H9 (cell line): ENCODE data around the gene ROBO1. TPM values are rescaled to one million over a fixed set of nuclear protein-coding genes. Genes with fewer than 3 reads are reported as not detected.

Experiments used
- DNase-seq: peaks from one replicate; pipeline ENCODE4 v3.0.0-alpha.2; 2017
- H2AFZ ChIP-seq: one replicate; pipeline ENCODE4 v1.6.1; 2013; ENCODE audit warnings: mild to moderate bottlenecking, low read length, control low read depth, moderate library complexity
- H2AK5ac ChIP-seq: 2 replicates; pipeline ENCODE4 v1.6.1; 2013; ENCODE audit warnings: low read length, control low read depth, mixed read lengths; ENCODE audit not compliant: insufficient read length
- H2BK120ac ChIP-seq: one replicate; pipeline ENCODE4 v1.6.1; 2013; ENCODE audit warnings: low read depth, mild to moderate bottlenecking, low read length, control low read depth, inconsistent platforms; ENCODE audit not compliant: poor library complexity, severe bottlenecking
- H2BK12ac ChIP-seq: 2 replicates; pipeline ENCODE4 v1.6.1; 2013; ENCODE audit warnings: low read length, control low read depth, mixed read lengths, low read depth; ENCODE audit not compliant: insufficient read length
- H2BK15ac ChIP-seq: 2 replicates; pipeline ENCODE4 v1.6.1; 2013; ENCODE audit warnings: low read depth, low read length, control low read depth
- H2BK20ac ChIP-seq: one replicate; pipeline ENCODE4 v1.6.1; 2013; ENCODE audit warnings: low read depth, mild to moderate bottlenecking, low read length, control low read depth, inconsistent platforms; ENCODE audit not compliant: poor library complexity, severe bottlenecking
- H2BK5ac ChIP-seq: 2 replicates; pipeline ENCODE4 v1.6.1; 2013; ENCODE audit warnings: low read length, control low read depth, mixed read lengths; ENCODE audit not compliant: insufficient read length
- H3K14ac ChIP-seq: 2 replicates; pipeline ENCODE4 v1.6.1; 2013; ENCODE audit warnings: low read length, control low read depth; ENCODE audit not compliant: insufficient read depth
- H3K18ac ChIP-seq: 2 replicates; pipeline ENCODE4 v1.6.1; 2013; ENCODE audit warnings: low read depth, mild to moderate bottlenecking, mixed read lengths, low read length, control low read depth; ENCODE audit not compliant: insufficient read length
- H3K23ac ChIP-seq: 2 replicates; pipeline ENCODE4 v1.6.1; 2013; ENCODE audit warnings: low read length, control low read depth, mixed read lengths, low read depth; ENCODE audit not compliant: insufficient read length
- H3K23me2 ChIP-seq: 2 replicates; pipeline ENCODE4 v1.6.1; 2013; ENCODE audit warnings: low read depth, mild to moderate bottlenecking, mixed read lengths, low read length, control low read depth; ENCODE audit not compliant: insufficient read length, poor library complexity, severe bottlenecking
- H3K27ac ChIP-seq: 2 replicates; pipeline ENCODE4 v1.5.1; 2013; ENCODE audit warnings: low read length, control low read depth, mixed read lengths, low read depth; ENCODE audit not compliant: insufficient read length
- H3K27me3 ChIP-seq: 2 replicates; pipeline ENCODE4 v1.6.1; 2013; ENCODE audit warnings: low read length, control low read depth, inconsistent platforms; ENCODE audit not compliant: insufficient read depth
- H3K4ac ChIP-seq: 2 replicates; pipeline ENCODE4 v1.6.1; 2013; ENCODE audit warnings: low read depth, mild to moderate bottlenecking, control low read depth, inconsistent platforms, low read length, moderate library complexity
- H3K4me1 ChIP-seq: 2 replicates; pipeline ENCODE4 v1.6.1; 2013; ENCODE audit warnings: low read length, control low read depth, inconsistent platforms; ENCODE audit not compliant: insufficient read depth
- H3K4me2 ChIP-seq: 2 replicates; pipeline ENCODE4 v1.6.1; 2013; ENCODE audit warnings: low read length, control low read depth, mixed read lengths; ENCODE audit not compliant: insufficient read length, insufficient read depth
- H3K56ac ChIP-seq: 2 replicates; pipeline ENCODE4 v1.6.1; 2013; ENCODE audit warnings: low read depth, mild to moderate bottlenecking, mixed read lengths, low read length, control low read depth; ENCODE audit not compliant: insufficient read length
- H3K79me1 ChIP-seq: 2 replicates; pipeline ENCODE4 v1.6.1; 2013; ENCODE audit warnings: low read depth, mild to moderate bottlenecking, moderate library complexity, low read length, control low read depth, inconsistent platforms; ENCODE audit not compliant: insufficient read depth, poor library complexity, severe bottlenecking
- H3K79me2 ChIP-seq: 2 replicates; pipeline ENCODE4 v1.6.1; 2013; ENCODE audit warnings: low read length, control low read depth, inconsistent platforms; ENCODE audit not compliant: insufficient read depth
- H3K9ac ChIP-seq: 2 replicates; pipeline ENCODE4 v1.6.1; 2013; ENCODE audit warnings: low read length, control low read depth, mixed read lengths; ENCODE audit not compliant: insufficient read length; ENCODE audit errors: extremely low read depth
- H3K9me3 ChIP-seq: one replicate; pipeline ENCODE4 v1.6.1; 2013; ENCODE audit warnings: low read depth, low read length, inconsistent platforms; ENCODE audit not compliant: control insufficient read depth
- H3T11ph ChIP-seq: one replicate; pipeline ENCODE4 v1.6.1; 2013; ENCODE audit warnings: mild to moderate bottlenecking, low read length, control low read depth, inconsistent platforms
- H4K20me1 ChIP-seq: one replicate; pipeline ENCODE4 v1.6.1; 2013; ENCODE audit not compliant: control insufficient read depth, insufficient read length, insufficient read depth
- H4K5ac ChIP-seq: 2 replicates; pipeline ENCODE4 v1.6.1; 2013; ENCODE audit warnings: low read depth, mild to moderate bottlenecking, mixed read lengths, low read length, control low read depth; ENCODE audit not compliant: insufficient read length
- H4K8ac ChIP-seq: replicated peaks from 2 replicates; pipeline ENCODE4 v1.6.1; 2013; ENCODE audit warnings: low read length, control low read depth, mixed read lengths, low read depth; ENCODE audit not compliant: insufficient read length
- H4K91ac ChIP-seq: 2 replicates; pipeline ENCODE4 v1.6.1; 2013; ENCODE audit warnings: low read depth, mild to moderate bottlenecking, moderate library complexity, mixed read lengths, low read length, control low read depth; ENCODE audit not compliant: insufficient read length
- H3K27ac Mint-ChIP-seq, 3 experiments: 2 replicates in 2 of 3; 3 replicates in 1 of 3; pipeline ENCODE4 v1.8.0; 2020 to 2021; ENCODE audit warnings: mixed read lengths in 3 of 3, mild to moderate bottlenecking in 1 of 3, moderate library complexity in 1 of 3
- H3K27me3 Mint-ChIP-seq: 2 replicates; pipeline ENCODE4 v1.8.0; 2021; ENCODE audit warnings: low read depth, mild to moderate bottlenecking, moderate library complexity, mixed read lengths
- H3K36me3 Mint-ChIP-seq, 3 experiments: 2 replicates in 2 of 3; 3 replicates in 1 of 3; pipeline ENCODE4 v1.8.0; 2020 to 2021; ENCODE audit warnings: low read depth in 3 of 3, mixed read lengths in 3 of 3; ENCODE audit not compliant: insufficient read depth in 1 of 3
- H3K4me1 Mint-ChIP-seq, 2 experiments: 2 replicates each; pipeline ENCODE4 v1.8.0; 2020; ENCODE audit warnings: mixed read lengths in 2 of 2
- H3K4me3 Mint-ChIP-seq, 2 experiments: 2 replicates in 1 of 2; 3 replicates in 1 of 2; pipeline ENCODE4 v1.8.0; 2020 to 2021; ENCODE audit warnings: mild to moderate bottlenecking in 2 of 2, mixed read lengths in 2 of 2, moderate library complexity in 1 of 2
- H3K9me3 Mint-ChIP-seq, 2 experiments: 2 replicates in 1 of 2; 3 replicates in 1 of 2; pipeline ENCODE4 v1.8.0; 2020; ENCODE audit warnings: mild to moderate bottlenecking in 2 of 2, mixed read lengths in 2 of 2, moderate library complexity in 1 of 2
- CTCF ChIP-seq: fragments of 200-600 bp; sonication (generic); conservative IDR thresholded peaks from 3 replicates; pipeline ENCODE4 v1.8.0; 2021; ENCODE audit warnings: antibody characterized with exemption, mild to moderate bottlenecking
- total RNA-seq: library from RNA; stranded (reverse); gene quantifications from 2 replicates; pipeline ENCODE4 v1.2.1, GENCODE V29; 2021

Gene ROBO1
- total RNA-seq, 1 experiment from 2014 or later: 62.7 TPM

GRCh38 chr3:78825858-78826215, 942.0 kb downstream of the ROBO1 start:
- Histone ChIP-seq H2BK15ac (no peak overlapping the region), H3K9me3 (no peaks in the 10 kb centered on the region), H3K4me1 (no peaks in the 10 kb centered on the region), H3K27ac (no peak overlapping the region), H4K91ac (no peak overlapping the region), H2AK5ac (no peak overlapping the region), H2AFZ (no peak overlapping the region), H3K18ac (no peak overlapping the region), H3K23ac (no peak overlapping the region), H3K14ac (no peak overlapping the region), H3K4me2 (no peak overlapping the region), H3K79me2 (no peaks in the 10 kb centered on the region), H2BK120ac (no peak overlapping the region), H3K79me1 (no peaks in the 10 kb centered on the region), H2BK20ac (no peak overlapping the region), H3K27me3 (no peaks in the 10 kb centered on the region), H3T11ph (no peak overlapping the region), H2BK12ac (no peak overlapping the region), H4K20me1 (no peaks in the 10 kb centered on the region), H3K4ac (no peak overlapping the region), H4K5ac (no peak overlapping the region), H3K23me2 (no peaks in the 10 kb centered on the region), H3K56ac (no peak overlapping the region), H2BK5ac (no peak overlapping the region), H4K8ac (no peak overlapping the region), H3K9ac (no peak overlapping the region)
- Mint-ChIP-seq H3K9me3 (no peaks in the 10 kb centered on the region), H3K27ac (no peak overlapping the region), H3K4me3 (no peak overlapping the region), H3K27me3 (no peaks in the 10 kb centered on the region), H3K36me3 (no peaks in the 10 kb centered on the region; a peak in 2 of 7 replicates), H3K4me1 (no peaks in the 10 kb centered on the region)
- no peak for DNase-seq
- TF ChIP-seq CTCF: no peak
